Choroid plexus epithelial cell (primary cell): Measurements from ENCODE around the gene SPOCK1.

Experiments
- DNase-seq: peaks from one replicate; pipeline ENCODE4 v3.0.0-alpha.2; 2010; ENCODE audit warnings: low read depth
- H3K4me3 ChIP-seq: 2 replicates; pipeline ENCODE4 v1.5.1; 2011; ENCODE audit warnings: low read depth, mild to moderate bottlenecking, control low read depth, low read length, moderate library complexity
- TF ChIP-seq, protein P1 (sequence below): conservative IDR thresholded peaks from 2 replicates; pipeline ENCODE4 v1.5.1; 2011; ENCODE audit warnings: low read depth, mild to moderate bottlenecking, control low read depth, inconsistent platforms, low read length, moderate library complexity

Gene SPOCK1

DNA sequence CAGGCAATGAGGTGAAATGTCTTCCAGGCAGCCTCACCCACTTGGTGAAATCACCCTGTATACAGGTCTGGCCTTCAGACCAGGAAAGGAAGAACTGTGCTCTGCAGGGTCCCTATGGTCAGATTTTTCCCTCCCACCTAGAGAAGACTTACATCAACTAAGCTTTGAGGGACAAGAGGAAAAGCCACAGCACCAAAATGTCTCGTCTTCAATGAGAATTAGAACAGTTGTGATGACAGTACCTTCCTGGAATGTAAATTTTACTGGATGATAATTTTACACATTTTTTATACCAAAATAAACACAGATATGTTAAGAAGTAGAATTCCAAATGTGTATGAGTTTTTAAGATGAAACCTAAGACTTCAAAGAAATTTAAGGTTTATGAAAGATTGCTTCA, 283.9 kb downstream of the SPOCK1 start:
- H3K4me3 ChIP-seq = no peak overlapping the region
- TF ChIP-seq, protein P1, sequence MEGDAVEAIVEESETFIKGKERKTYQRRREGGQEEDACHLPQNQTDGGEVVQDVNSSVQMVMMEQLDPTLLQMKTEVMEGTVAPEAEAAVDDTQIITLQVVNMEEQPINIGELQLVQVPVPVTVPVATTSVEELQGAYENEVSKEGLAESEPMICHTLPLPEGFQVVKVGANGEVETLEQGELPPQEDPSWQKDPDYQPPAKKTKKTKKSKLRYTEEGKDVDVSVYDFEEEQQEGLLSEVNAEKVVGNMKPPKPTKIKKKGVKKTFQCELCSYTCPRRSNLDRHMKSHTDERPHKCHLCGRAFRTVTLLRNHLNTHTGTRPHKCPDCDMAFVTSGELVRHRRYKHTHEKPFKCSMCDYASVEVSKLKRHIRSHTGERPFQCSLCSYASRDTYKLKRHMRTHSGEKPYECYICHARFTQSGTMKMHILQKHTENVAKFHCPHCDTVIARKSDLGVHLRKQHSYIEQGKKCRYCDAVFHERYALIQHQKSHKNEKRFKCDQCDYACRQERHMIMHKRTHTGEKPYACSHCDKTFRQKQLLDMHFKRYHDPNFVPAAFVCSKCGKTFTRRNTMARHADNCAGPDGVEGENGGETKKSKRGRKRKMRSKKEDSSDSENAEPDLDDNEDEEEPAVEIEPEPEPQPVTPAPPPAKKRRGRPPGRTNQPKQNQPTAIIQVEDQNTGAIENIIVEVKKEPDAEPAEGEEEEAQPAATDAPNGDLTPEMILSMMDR = no peak
- DNase-seq = no peak

DNA sequence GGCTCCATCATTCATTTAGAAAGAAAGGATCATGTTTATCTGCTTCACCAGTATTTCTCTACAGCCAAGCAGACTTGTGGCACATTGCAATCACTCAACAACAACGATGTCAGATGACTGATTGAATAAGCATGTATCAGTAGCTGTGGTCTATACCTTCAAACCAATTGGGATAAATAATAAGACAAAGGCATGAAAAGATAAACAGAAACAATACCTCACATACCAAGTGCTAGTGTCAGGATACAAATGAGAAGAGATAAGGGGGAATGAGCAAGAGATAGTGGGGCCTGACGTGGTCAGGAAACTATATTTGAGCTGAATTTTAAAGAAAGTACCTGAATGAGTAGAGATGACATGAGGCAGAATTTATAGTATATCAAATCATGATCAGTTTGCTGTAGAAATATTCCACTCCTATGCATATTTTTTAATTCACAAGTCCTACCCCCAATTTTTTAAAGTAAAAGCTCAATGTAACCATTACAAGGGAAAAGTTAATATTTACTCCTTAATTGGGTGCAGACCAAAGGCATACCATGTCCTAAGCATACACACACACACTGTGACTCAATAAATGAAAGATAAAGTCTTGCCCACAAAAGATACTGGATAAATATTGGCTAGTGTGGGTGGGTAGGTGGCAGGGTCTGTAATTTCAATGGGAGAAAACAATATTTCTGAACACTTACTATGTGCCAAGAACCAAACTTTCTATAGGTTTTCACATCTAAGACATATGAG, 284.5 kb downstream of the SPOCK1 start:
- H3K4me3 ChIP-seq = no peak overlapping the region
- TF ChIP-seq, protein P1 = no peak
- DNase-seq = no peak

DNA sequence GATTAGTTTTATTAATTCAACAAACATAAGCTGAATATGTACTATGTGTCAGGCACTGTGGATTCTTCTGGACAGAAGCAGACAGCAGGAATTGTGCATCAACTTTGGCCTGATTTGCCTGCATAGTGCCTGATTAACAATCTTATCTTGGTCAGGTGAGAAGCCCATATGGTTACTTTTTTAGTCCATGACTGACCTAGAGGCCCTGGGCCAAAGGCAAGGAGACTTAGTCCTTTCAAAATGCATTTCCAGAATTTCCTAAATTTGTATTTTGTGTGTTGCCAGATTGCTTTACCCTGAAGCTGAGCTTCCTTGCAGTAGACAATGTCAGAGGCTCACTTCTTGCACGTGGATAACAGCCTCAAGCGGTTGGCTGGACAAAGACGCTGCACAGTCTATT, 286.7 kb downstream of the SPOCK1 start:
- DNase-seq = no peak
- TF ChIP-seq, protein P1 = no peak
- no peak overlapping the region for H3K4me3 ChIP-seq

DNA sequence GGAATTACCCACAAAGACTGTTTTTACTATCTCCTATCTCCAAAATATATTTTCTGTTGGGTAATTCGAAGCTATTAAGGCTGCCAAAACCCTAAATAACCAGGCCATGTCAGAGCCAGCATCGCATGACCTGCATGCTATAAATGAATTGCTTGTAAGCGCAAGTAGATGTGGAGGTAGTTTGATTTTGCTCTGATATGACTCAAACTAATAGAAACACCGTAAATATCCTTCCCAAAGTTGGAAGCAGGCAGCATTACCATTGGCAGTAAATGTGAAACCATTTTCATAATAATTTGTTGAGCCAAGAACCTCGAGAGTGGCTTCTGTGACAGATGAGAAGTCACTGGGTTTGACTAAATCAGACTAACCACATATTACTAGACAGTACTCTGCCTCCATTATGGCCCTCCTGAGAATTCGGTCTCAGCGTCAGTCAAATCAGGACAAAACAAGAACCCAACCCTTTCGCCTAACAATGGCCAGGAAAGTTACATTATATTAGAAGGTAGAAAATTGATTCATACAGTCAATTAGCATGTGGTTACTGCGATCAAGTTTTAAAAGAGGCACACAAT, 289.8 kb downstream of the SPOCK1 start:
- TF ChIP-seq, protein P1 = no peak
- no peak for DNase-seq
- H3K4me3 ChIP-seq = no peak overlapping the region

DNA sequence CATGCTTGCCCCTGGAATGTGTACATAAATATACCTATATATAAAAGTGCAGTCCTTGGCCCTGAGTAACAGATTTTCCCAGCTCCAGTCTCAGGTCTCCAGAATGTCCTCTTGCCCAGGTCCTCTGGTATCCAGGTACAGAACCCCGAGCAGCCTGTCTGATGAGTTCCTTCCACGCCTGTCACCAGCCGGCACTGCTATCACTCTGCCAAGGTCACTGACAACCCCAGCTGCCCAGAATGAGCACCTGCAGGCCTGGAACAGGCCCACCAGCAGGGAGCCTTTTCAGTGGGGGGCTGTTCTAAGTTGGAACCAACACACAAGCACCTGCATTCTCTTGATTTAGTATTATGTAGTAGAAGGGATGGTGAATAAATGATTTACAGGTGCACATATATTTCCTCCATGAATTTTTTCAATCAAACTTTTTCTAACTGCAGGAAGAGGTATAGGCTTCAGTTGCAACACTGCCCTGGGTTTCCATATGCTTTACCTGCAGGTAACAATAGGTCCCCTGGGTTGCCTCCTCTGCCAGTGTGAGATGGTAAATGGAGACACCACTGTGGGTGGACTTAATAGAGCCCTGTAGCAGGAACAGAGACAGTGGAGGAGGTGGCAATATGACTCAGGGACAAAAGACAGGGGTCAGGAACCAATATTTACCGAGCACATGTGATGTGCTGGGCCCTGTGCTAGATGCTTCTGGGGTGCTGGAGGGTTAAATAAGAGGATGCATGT, 291.9 kb downstream of the SPOCK1 start:
- H3K4me3 ChIP-seq = no peak overlapping the region
- no peak for DNase-seq
- TF ChIP-seq, protein P1 = no peak

DNA sequence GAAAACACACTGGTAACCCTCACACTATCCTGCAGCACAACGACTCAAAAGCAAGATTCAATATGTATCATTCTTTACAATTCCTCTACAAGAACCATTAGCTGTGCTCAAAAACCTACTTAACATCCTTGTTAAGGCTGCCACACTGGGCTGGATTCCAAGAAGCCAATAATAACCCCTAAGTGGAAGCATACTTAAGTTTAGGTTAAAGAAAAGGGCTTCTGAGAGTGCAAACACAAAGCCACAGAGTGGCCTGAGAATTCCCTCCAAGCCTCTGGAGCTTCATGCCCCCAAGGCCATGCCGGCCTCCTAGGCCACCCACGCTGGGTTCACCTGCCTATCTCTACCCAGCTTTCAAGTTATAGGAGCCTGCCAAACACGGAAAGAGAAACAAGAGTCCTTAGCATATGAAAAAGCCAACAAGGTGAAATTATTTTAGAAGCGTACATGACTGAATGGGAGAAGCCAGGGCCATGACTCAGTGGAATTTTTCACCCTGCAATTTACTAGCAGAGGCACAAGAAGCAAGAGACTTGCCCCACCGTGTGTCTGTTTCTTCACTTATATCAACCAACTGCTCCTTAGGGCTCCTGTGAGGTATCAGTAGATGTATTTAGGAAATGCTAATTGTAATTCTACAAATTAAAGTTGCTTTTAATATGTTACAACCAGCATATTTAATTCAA, 293.0 kb downstream of the SPOCK1 start:
- no peak overlapping the region for H3K4me3 ChIP-seq
- DNase-seq = no peak
- TF ChIP-seq, protein P1 = no peak
